ENCODE data around the gene ASF1B.

Gene ASF1B

DNA sequence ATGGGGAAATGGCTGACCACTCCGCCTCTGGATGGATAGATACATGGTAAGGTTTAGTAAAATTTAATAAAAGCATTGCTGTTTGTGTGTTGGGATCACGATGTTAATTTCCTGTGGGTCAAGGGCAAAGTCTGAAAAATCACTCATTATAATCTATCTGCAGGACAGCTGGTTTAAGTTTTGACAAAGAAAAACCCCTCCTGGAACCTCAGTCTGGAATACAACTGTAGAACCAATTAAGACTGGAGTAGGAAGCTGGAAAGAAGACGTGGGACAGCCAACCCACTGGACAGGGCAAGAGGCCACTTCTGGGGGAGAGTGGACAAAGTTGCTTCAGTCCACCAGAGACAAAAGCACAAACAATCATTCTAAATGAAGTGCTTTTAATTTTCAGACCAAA, 17.2 kb downstream of the ASF1B start:
- TF ChIP-seq ZBTB7A (IDR thresholded peaks at IDR 0.05; ENCODE audit: low read depth) = no peak
- TF ChIP-seq NFIC (IDR thresholded peaks at IDR 0.05) = no peak
- TF ChIP-seq, protein P1, sequence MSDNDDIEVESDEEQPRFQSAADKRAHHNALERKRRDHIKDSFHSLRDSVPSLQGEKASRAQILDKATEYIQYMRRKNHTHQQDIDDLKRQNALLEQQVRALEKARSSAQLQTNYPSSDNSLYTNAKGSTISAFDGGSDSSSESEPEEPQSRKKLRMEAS (IDR thresholded peaks at IDR 0.05) = no peak
- no peak for TF ChIP-seq FOXM1 (IDR thresholded peaks at IDR 0.05; ENCODE audit: borderline replicate concordance, low read depth)
- TF ChIP-seq YY1 (IDR thresholded peaks at IDR 0.05; ENCODE audit: low read depth) = no peak
- TF ChIP-seq EP300 (IDR thresholded peaks at IDR 0.05; ENCODE audit: borderline replicate concordance) = no peak
- TF ChIP-seq, protein P2, sequence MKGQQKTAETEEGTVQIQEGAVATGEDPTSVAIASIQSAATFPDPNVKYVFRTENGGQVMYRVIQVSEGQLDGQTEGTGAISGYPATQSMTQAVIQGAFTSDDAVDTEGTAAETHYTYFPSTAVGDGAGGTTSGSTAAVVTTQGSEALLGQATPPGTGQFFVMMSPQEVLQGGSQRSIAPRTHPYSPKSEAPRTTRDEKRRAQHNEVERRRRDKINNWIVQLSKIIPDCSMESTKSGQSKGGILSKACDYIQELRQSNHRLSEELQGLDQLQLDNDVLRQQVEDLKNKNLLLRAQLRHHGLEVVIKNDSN (IDR thresholded peaks at IDR 0.05) = no peak
- no peak for TF ChIP-seq TAF1 (IDR thresholded peaks at IDR 0.05; ENCODE audit: low read depth)
- TF ChIP-seq TEAD4 (IDR thresholded peaks at IDR 0.05) = no peak
- TF ChIP-seq, protein P3, sequence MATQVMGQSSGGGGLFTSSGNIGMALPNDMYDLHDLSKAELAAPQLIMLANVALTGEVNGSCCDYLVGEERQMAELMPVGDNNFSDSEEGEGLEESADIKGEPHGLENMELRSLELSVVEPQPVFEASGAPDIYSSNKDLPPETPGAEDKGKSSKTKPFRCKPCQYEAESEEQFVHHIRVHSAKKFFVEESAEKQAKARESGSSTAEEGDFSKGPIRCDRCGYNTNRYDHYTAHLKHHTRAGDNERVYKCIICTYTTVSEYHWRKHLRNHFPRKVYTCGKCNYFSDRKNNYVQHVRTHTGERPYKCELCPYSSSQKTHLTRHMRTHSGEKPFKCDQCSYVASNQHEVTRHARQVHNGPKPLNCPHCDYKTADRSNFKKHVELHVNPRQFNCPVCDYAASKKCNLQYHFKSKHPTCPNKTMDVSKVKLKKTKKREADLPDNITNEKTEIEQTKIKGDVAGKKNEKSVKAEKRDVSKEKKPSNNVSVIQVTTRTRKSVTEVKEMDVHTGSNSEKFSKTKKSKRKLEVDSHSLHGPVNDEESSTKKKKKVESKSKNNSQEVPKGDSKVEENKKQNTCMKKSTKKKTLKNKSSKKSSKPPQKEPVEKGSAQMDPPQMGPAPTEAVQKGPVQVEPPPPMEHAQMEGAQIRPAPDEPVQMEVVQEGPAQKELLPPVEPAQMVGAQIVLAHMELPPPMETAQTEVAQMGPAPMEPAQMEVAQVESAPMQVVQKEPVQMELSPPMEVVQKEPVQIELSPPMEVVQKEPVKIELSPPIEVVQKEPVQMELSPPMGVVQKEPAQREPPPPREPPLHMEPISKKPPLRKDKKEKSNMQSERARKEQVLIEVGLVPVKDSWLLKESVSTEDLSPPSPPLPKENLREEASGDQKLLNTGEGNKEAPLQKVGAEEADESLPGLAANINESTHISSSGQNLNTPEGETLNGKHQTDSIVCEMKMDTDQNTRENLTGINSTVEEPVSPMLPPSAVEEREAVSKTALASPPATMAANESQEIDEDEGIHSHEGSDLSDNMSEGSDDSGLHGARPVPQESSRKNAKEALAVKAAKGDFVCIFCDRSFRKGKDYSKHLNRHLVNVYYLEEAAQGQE (IDR thresholded peaks at IDR 0.05; ENCODE audit: low read depth) = no peak

DNA sequence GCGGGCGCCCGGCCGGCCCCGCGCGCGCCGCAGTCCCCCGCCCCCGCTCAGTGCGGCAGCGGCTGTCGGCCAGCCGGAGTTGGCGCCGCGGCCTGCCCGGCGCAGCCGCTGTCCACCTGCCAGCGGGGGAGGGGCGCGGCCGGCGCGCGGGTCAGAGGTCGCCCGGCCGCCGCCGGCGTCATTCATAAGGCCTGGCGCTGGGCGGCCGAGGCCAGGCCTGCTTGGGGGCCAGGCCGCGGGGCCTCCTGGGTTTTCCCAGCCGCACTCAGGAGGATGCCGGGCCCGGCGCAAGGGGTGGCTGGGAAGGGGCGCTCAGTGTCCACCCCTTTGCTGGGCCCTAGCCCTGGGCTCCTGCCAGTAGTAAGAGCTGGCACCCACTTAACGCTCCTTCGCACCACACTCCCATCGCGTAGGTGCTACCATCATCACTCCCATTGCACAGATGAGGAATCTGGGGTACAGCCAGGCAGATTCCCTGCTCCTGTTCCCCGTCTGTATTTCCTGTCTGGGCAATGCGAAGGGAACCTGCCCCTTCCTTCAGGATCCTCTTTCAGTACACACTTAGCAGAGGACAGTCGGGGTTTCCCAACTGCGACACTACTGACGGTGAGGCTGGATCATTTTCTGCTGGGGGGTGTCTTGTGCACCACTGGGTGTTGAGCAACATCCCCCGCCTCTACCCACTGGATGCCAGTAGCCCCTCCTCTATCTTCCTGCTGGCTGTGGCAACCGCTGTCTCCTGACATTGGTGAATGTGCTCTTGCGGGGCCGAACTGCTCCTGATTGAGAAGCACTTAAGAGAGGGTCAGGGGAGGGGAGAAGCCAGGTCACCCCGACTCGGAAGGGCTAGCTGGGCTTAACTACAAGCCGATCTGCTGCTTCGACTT, 18.0 kb downstream of the ASF1B start:
- TF ChIP-seq TEAD4 (IDR thresholded peaks at IDR 0.05) (no peak), EGR1 (IDR thresholded peaks at IDR 0.05) (no peak), ZBTB7A (IDR thresholded peaks at IDR 0.05; ENCODE audit: low read depth) (no peak), NFIC (IDR thresholded peaks at IDR 0.05) (peak; percentile 20; the same call in 1 of the 2 replicates)
- TF ChIP-seq, protein P1 (IDR thresholded peaks at IDR 0.05) = no peak

DNA sequence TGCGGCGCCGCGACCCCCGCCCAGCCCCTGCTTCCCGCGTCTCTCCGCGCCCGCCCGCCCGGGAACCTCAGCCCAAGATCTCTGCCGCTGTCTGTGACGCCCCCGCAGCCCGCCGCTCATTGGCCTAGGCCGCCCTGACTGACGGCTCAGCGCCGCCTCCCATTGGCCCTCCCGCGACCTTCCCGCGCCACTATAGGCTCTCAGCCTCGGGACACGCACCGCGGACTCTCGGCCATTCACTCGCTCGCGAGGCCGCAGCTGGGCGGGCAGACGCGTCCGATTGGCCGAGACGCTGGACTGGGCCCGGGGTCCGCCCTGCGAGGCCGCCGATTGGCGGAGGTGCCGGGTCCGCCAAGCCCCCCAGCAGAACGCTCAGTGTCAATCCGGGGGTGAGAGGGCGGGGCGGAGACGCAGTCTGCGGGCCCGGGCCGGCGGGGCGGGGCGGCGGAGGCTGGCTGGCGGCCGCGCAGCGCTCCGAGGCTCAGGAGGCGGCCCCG, 18.7 kb downstream of the ASF1B start, which contains the start of gene PRKACA:
TSS of gene PRKACA (minus strand) at position 95 of the 497 bp plus-strand sequence. CDS start 215 bp downstream, outside the sequence.
- TF ChIP-seq TCF12 (IDR thresholded peaks at IDR 0.05; ENCODE audit: low read depth) = no peak
- peak; percentile 63; the same call in 1 of the 2 replicates for TF ChIP-seq CREB1 (IDR thresholded peaks at IDR 0.05; ENCODE audit: low read depth)
- TF ChIP-seq, protein P3 (IDR thresholded peaks at IDR 0.05; ENCODE audit: low read depth) = no peak
- no peak; the same call in 1 of the 2 replicates for TF ChIP-seq NFIC (IDR thresholded peaks at IDR 0.05)
- TF ChIP-seq YY1 (IDR thresholded peaks at IDR 0.05; ENCODE audit: low read depth) = no peak
- TF ChIP-seq EGR1 (IDR thresholded peaks at IDR 0.05) = peak; percentile 99
- TF ChIP-seq TEAD4 (IDR thresholded peaks at IDR 0.05) = no peak
- TF ChIP-seq CEBPB (IDR thresholded peaks at IDR 0.05) = no peak

DNA sequence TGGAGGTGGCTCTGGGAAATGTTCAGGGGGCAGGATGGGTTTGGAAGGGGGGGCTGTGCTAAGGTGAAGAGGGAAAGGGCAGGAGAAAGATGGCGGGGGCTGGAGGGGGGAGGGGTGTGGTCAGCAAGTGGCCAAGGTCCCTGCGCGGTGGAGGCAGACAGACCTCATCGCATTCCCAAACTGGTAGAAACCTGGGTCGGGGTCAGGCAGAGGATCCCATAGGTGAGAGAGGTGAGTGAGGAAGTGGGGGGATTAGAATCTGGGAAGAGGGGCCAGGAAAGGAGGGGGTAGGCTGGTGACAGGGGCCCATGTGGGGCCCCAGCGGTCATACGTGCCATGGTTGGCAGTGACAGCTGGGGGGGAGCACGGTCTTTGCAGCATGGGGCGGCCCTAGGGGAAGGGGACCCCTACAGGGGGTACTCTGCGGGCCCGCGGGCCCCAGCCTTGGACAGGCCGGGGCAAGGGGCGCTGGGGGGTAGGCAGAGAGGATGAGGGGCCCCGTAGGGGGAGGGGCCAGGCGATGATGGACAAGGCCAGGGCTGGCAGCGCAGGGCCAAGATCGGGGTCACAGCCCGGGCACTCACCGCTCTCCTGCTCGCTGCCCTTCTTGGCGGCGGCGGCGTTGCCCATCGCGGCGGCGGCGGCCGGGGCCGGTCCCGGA, 19.3 kb downstream of the ASF1B start:
- no peak for TF ChIP-seq CREB1 (IDR thresholded peaks at IDR 0.05; ENCODE audit: low read depth)
- 0 out of 2 replicates have a peak, but pooled peaks have one; percentile 22 for TF ChIP-seq YY1 (IDR thresholded peaks at IDR 0.05; ENCODE audit: low read depth)
- TF ChIP-seq, protein P1 (IDR thresholded peaks at IDR 0.05) = peak; percentile 35; the same call in 1 of the 2 replicates
- no peak for TF ChIP-seq EGR1 (IDR thresholded peaks at IDR 0.05)
- TF ChIP-seq ZBTB7A (IDR thresholded peaks at IDR 0.05; ENCODE audit: low read depth) = peak; percentile 73; the same call in 1 of the 2 replicates

DNA sequence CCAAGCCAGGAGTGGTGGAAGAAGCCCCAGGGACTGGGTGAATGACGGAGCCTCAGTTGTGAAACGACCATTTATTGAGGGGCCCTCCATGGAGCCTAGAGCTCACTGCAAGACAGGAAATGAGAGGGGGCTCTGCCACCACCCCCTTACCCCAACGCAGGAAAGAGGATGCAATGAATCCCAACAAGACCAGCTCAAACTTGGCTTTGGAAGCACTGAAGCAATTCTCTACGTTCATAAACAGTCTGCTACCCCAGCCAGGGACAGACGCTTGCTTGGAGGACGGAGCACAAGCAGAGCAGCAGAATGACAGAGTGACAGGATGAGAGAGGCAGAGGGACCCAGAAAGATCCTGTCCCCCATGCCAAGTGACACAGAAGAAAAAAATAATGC, 19.9 kb downstream of the ASF1B start:
- TF ChIP-seq EP300 (IDR thresholded peaks at IDR 0.05; ENCODE audit: borderline replicate concordance) (no peak), CREB1 (IDR thresholded peaks at IDR 0.05; ENCODE audit: low read depth) (no peak), CEBPB (IDR thresholded peaks at IDR 0.05) (no peak), RAD21 (IDR thresholded peaks at IDR 0.05; ENCODE audit: low read depth) (no peak), EGR1 (IDR thresholded peaks at IDR 0.05) (no peak), TAF1 (IDR thresholded peaks at IDR 0.05; ENCODE audit: low read depth) (no peak), YY1 (IDR thresholded peaks at IDR 0.05; ENCODE audit: low read depth) (no peak), TCF12 (IDR thresholded peaks at IDR 0.05; ENCODE audit: low read depth) (no peak), ZBTB7A (IDR thresholded peaks at IDR 0.05; ENCODE audit: low read depth) (no peak), FOXM1 (IDR thresholded peaks at IDR 0.05; ENCODE audit: borderline replicate concordance, low read depth) (no peak), NFIC (IDR thresholded peaks at IDR 0.05) (no peak), TEAD4 (IDR thresholded peaks at IDR 0.05) (no peak)
- TF ChIP-seq, protein P1 (IDR thresholded peaks at IDR 0.05) = no peak
- TF ChIP-seq, protein P3 (IDR thresholded peaks at IDR 0.05; ENCODE audit: low read depth) = no peak
- TF ChIP-seq, protein P2 (IDR thresholded peaks at IDR 0.05) = no peak
